D341Med (cell line): ENCODE measurements around the gene COX7A1.
"Not testable (repeated sequence)": the region's sequence is repeated elsewhere in the genome, so short reads cannot be mapped to it uniquely, and the experiment has no call there.

Experiments used
- DNase-seq: peaks from one replicate; pipeline ENCODE4 v3.0.0; 2012; ENCODE audit warnings: low spot score

The COX7A1 gene

DNA sequence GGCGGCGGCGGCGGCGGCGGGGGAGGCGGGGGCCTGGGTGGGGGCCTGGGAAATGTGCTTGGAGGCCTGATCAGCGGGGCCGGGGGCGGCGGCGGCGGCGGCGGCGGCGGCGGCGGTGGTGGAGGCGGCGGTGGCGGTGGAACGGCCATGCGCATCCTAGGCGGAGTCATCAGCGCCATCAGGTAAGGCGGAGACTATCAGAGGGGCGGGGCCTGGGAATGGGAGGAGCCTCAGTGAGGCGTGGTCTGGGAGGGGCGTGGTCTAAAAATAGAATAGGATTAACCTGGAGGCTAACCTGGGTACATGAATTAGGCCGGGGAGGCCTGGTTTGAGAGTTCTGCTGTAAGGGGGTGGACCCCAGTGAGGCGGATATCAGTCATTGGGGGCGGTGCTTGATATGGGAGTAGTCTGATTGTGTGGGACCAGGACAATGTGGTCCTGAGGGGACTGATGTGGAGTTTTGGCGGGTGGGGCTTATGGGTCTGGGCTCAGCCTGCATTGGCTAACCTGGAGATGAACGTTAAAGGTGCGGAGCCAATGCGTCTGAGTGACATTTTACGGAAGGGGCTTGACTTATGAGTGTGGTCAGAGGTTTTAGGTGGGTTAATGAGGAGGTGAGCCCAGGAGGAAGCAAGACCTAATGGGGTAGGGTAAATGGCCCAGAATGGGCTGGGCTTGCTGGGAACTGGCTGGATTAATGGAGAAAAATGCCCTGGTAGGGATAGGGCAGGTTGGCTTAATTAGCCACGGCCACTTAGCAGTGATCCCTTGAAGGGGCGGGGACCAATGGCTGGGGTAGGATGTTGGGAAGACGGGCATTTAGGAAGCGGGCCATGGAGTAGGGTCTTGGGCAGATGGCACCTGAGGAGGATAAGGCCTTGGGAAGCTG, 11.0 kb downstream of the COX7A1 start:
- DNase-seq, result peak; percentile 88

GRCh38 chr19:36140304-36141038, 11.8 kb downstream of the COX7A1 start:
- DNase-seq, result peak; percentile 75

GRCh38 chr19:36139473-36140303, 12.6 kb downstream of the COX7A1 start, which contains the start of gene CAPNS1:
TSS of gene CAPNS1 (plus strand) at chr19:36140066. CDS start at chr19:36141012, 946 bp downstream.
- peak; percentile 97 for DNase-seq

DNA sequence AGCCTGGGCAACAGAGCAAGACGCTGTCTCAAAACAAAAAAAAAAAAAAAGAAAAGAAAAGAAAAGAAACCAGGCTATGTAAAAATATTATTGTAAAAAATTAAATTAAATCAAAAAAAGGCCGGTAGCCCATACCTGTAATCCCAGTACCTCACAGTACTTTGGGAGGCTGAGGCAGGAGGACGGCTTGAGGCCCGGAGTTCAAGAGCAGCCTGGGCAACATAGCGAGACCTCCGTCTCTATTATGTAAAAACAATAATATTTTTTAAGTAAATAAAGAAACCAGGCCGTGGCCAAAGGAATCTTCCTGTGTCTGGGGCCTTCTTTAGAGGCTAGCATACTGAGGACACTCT, 13.2 kb downstream of the COX7A1 start:
- no peak for DNase-seq

DNA sequence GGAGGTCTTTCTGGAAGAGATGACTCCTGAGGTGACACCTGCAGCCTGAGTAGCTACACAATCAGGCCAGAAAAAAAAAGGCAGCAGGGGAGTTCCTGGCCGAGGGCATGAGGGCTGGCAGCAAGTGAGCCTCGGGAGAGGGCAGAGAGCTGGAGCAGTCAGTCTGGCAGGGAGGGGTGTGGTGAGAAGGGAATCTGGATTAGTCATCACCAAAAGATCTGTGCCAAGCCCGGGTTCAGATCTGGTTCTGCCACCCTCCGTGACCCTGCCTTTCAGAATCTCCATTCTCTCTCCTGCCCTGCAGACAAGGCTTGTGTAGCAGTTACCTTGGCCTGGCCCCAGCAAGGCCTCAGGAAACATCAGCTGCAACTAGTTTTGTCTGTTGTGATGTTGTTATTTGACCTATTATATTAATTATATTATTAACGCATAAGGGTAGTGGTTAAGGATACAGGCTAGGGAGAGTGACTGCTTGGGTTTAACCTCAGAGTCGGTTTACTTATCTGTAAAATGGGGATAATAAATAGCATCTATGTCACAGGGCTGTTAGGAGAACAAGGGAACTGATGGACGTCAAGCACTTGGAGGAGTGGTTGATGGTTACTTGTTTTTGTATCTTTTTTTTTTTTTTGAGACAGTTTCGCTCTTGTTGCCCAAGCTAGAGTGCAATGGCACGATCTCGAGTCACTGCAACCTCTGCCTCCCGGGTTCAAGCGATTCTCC, 15.1 kb downstream of the COX7A1 start:
- DNase-seq, result peak; percentile 46

DNA sequence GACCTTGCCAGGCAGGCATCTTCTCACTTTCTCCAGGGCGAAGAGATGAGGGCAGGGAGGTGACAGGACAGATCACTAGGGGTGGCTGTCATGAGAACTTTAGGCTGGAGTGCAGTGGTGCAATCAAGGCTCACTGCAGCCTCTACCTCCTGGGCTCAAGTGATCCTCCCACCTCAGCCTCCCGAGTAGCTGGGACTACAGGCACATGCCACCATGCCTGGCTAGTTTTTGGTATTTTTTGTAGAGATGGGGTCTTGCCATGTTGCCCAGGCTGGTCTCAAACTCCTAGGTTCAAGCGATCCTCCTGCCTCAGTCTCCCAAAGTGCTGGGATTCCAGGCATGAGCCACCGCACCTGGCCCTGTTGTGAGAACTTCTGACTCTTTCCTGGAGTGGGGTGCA, 17.4 kb downstream of the COX7A1 start:
- DNase-seq, result not testable (repeated sequence)

- DNase-seq, result not testable (repeated sequence)
Measured at GRCh38 chr19:36131221-36131620, 21.0 kb downstream of the COX7A1 start.

DNA sequence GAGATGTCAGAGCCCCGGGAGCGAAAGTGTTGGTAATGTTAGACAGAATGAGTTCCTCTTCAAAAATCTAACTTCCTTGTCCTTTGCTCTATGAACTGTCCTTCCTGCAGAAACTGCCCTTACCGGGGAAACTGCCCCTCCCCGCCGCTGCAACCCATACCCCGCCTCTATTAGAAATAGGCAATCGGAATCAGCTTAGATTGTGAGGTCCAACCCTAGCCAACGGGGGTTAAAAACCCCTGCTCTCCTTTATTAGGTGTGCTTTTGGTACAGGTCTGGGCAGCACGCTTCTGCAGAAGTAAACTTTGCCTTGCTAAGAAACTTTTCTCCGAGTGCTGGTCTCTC, 23.9 kb downstream of the COX7A1 start:
- DNase-seq, result no peak

DNA sequence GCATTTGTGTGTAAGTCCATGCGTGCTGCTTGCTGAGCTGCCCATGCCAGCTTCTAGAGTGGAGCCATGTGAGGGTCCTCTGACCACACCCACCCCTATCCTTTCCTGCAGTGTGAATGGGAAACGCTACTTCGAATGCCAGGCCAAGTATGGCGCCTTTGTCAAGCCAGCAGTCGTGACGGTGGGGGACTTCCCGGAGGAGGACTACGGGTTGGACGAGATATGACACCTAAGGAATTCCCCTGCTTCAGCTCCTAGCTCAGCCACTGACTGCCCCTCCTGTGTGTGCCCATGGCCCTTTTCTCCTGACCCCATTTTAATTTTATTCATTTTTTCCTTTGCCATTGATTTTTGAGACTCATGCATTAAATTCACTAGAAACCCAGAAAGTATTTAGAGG, 26.7 kb downstream of the COX7A1 start:
- DNase-seq, result no peak

- DNase-seq, result peak; percentile 21
Measured at GRCh38 chr19:36121486-36122124, 30.6 kb downstream of the COX7A1 start.

DNA sequence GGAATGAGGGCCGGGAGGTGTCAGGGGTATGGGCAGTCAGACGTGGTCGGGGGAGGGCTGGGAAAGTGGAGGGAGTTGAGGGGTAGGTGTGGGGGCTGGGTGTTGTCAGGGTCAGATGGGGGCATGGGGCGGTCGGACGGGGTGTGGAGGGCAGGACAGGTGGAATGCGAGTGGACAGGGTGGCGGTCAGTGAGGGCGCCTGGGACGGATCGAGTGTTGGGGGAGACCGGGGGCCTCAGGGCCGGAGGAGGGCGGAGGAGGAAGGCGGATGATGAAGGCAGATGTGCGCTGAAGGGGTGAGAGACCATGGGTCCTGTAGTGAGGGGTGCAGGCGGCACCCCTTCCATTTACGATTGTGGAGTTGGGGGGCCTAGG, 31.3 kb downstream of the COX7A1 start:
- no peak for DNase-seq

DNA sequence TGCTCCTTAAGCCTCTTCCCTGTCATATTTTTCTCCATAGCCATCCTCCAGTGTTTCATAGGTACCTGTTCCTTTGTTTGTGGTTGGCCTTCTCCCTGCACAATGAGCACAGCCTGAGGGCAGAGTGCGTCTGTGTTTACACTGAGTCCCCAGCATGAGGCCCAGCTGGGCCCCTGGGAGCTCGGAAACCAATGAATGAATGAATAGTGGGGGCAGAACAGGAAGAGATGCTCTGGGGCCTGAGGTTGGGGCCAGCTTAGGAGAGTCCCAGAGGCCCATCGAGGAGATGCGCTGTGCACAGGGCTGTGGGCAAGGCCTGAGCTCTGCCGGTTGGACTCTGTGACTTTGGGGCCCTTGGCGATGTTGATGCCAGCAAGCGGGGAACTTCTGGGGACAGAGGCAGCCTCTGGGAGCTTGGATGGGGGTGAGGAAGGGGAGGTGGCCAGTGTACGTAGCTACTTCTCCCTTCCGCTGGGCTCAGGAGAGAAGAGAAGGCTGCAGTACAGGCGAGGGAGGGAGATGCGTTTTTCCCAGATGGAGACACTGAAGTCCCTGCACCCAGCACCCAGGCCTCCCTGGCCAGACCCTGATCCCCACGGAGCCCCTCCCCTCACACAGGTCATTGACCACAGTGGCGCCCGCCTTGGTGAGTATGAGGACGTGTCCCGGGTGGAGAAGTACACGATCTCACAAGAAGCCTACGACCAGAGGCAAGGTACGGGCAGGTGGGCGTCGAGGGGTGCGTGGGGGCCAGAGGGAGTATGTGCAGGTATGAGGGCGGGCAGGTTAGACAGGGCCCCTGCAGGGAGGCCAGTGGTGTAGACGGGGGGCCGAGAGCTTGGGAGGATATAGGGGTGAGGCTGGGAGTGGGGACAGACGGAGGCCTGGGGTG, 31.9 kb downstream of the COX7A1 start:
- no peak for DNase-seq

- DNase-seq, result no peak
Measured at GRCh38 chr19:36116344-36116637, 36.0 kb downstream of the COX7A1 start.

GRCh38 chr19:36115453-36116343, 36.5 kb downstream of the COX7A1 start, which contains the start of gene TBCB:
TSS of gene TBCB (plus strand) at chr19:36115468. CDS start at chr19:36115561, 93 bp downstream.
- peak; percentile 88 for DNase-seq

- DNase-seq, result peak; percentile 97
Measured at GRCh38 chr19:36114721-36115452, 37.4 kb downstream of the COX7A1 start, which contains the start of gene POLR2I. TSS of gene POLR2I (minus strand) at chr19:36114875. CDS start at chr19:36114856, 19 bp downstream.

DNA sequence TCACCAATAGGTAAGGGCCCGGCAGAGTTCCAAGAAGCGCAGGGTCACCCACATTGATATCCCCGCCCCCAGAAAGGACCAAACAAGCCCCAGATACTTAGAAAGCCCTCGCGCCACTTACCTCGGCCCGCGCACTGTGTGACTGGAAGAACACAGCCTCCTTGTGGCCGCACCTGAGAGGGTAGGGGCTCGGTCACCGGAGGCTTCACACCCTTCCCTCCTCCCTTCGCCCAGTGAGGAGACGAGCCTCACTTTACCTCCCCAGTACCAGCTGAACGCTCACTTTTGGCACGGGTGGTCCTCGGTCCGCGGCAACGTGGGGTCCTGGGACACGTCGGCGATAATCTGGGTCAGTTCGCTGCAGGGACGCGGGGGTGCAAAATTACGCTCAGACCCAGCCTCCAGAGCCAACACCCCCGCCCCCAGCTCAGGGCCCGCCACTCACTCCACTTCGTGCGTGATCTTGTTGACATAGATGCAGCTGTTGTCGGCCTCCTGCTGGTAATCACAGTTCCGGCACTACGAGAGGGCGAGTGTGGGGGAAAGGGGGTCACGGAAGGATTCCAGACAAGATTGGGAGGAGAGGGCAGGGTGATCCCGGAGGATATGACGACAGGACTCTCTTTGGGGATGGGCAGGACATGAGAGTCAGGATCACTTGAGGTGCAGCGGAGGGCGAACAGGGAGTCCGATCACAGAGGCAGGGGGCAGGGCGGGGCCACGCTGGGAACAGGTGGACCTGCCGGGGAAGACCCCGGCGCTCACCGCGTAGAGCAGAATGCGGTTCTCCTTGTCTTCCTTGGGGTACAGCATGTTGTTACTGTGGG, 38.1 kb downstream of the COX7A1 start:
- DNase-seq, result peak; percentile 48

- no peak for DNase-seq
Measured at GRCh38 chr19:36113425-36113824, 38.8 kb downstream of the COX7A1 start.

DNA sequence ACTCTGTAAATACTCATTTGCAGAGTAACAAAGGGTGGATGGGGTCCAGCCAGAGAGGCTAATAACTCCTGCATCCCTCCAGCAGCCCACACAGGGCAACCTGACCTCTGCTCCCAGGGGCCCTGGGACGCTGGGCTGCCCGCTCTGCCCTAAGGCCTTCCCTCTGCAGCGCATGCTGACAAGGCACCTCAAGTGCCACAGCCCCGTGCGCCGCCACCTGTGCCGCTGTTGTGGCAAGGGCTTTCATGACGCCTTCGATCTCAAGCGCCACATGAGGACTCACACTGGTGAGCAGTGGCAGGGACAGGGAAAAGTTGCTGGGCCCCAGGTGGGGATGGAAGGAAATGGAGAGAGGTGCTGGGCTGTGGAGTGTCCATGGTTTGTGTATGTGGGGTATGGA, 39.6 kb downstream of the COX7A1 start:
- DNase-seq, result no peak
